ENCODE measurements around the gene VILL. TPM values are rescaled to one million over a fixed set of nuclear protein-coding genes. Genes with fewer than 3 reads are reported as not detected.

Gene VILL
- polyA plus RNA-seq, 4 donors, result 10.8 to 13.3 (median 11.3) TPM

Other genes with a start within 250 kb of the VILL start
- 100 to 1,000 TPM; 109 to 119 (median 110) TPM for gene CTDSPL, start 128.9 kb upstream of the VILL start, polyA plus RNA-seq (ENCODE audit: insufficient read length in 4 of 4)
- gene PLCD1, start 38.9 kb downstream of the VILL start, polyA plus RNA-seq (ENCODE audit: insufficient read length in 4 of 4), result 10 to 100 TPM; 20.0 to 22.7 (median 21.6) TPM
- gene DLEC1, start 48.4 kb downstream of the VILL start, polyA plus RNA-seq (ENCODE audit: insufficient read length in 4 of 4), result 1 to 10 TPM in 2 of 4 donors, under 1 TPM in 2; 0.54 to 1.4 (median 0.85) TPM
- 100 to 1,000 TPM; 114 to 143 (median 128) TPM for gene ACAA1, start 146.3 kb downstream of the VILL start, polyA plus RNA-seq (ENCODE audit: insufficient read length in 4 of 4)
- 10 to 100 TPM; 26.6 to 28.8 (median 27.6) TPM for gene MYD88, start 147.9 kb downstream of the VILL start, polyA plus RNA-seq (ENCODE audit: insufficient read length in 4 of 4)
- 10 to 100 TPM; 48.1 to 51.2 (median 49.7) TPM for gene OXSR1, start 174.8 kb downstream of the VILL start, polyA plus RNA-seq (ENCODE audit: insufficient read length in 4 of 4)